Ovary (tissue), 9 donors: Measurements from ENCODE around the gene SOCS6. TPM values are rescaled to one million over a fixed set of nuclear protein-coding genes. Genes with fewer than 3 reads are reported as not detected.
"Not testable (repeated sequence)": the region's sequence is repeated elsewhere in the genome, so short reads cannot be mapped to it uniquely, and the experiment has no call there.

Source experiments
- DNase-seq, 5 donors: peaks; one replicate each; pipeline ENCODE4 v3.0.0-alpha.2; 2019 to 2020
- H3K27ac ChIP-seq, 2 donors: fragments of 200-600 bp; one replicate each; pipeline versions ENCODE4 v1.5.1 to v1.8.0; 2019 to 2022
- H3K27me3 ChIP-seq: fragments of 200-600 bp; one replicate; pipeline ENCODE4 v1.8.0; 2022
- H3K36me3 ChIP-seq: fragments of 200-600 bp; sonication (generic); one replicate; pipeline ENCODE4 v1.5.1; 2019
- H3K4me1 ChIP-seq: one replicate; pipeline ENCODE4 v1.8.1; 2013; ENCODE audit warnings: mild to moderate bottlenecking, moderate library complexity; ENCODE audit not compliant: insufficient read depth
- H3K4me3 ChIP-seq: fragments of 200-600 bp; sonication (generic); one replicate; pipeline ENCODE4 v1.5.1; 2017
- H3K9me3 ChIP-seq, 2 donors: fragments of 200-600 bp in 1 of 2; sonication (generic) in 1 of 2; one replicate each; pipeline versions ENCODE4 v1.5.1 to v1.8.1; 2013 to 2019; ENCODE audit warnings: mild to moderate bottlenecking in 1 of 2, moderate library complexity in 1 of 2
- CTCF ChIP-seq, 3 donors: fragments of 450-650 bp in 2 of 3; fragments of 200-600 bp in 1 of 3; IDR thresholded peaks; one replicate each; pipeline versions ENCODE4 v1.5.1 to v1.8.0; 2016 to 2022; ENCODE audit warnings: antibody characterized with exemption in 3 of 3, mild to moderate bottlenecking in 1 of 3
- EP300 ChIP-seq: sonication (generic); formaldehyde crosslinking; IDR thresholded peaks from one replicate; pipeline ENCODE4 v1.6.1; 2017; ENCODE audit warnings: antibody characterized with exemption
- POLR2A ChIP-seq: fragments of 450-650 bp; IDR thresholded peaks from one replicate; pipeline ENCODE4 v1.6.1; 2017; ENCODE audit warnings: antibody characterized with exemption, mild to moderate bottlenecking, moderate library complexity
- WGBS, 3 donors: extraction: QIAGEN DNeasy Blood & Tissue Kit in 1 of 3; methylation state at CpG; one replicate each; pipeline versions ENCODE4 v1.1.5 to v1.1.7; 2013 to 2017; 5-methylcytosine and 5-hydroxymethylcytosine counted together
- intact Hi-C, 4 donors: fragments of 100-400 bp; cut with DNase I; formaldehyde crosslinking; loops; one replicate each; pipeline versions ENCODE4 v1.11.0 to v1.15.1; 2022 to 2023
- polyA plus RNA-seq, 2 donors: library from polyadenylated mRNA; stranded (reverse); fragments of 200-250 nt in 1 of 2; fragments of 350-450 nt in 1 of 2; fragmentation: Illumina TruSeq in 1 of 2; extraction: RNeasy Lipid Tissue Mini Kit (QIAGEN cat#74804) in 1 of 2; gene quantifications; one replicate each; pipeline ENCODE4 v1.2.3, GENCODE V29; 2013 to 2014
- total RNA-seq, 7 donors: library from RNA; depleted of rRNA in 2 of 7; stranded (reverse); fragments of >200 nt in 2 of 7; fragmentation: NEBNext Ultra II Directional in 3 of 7; extraction: Animal tissue kit (Norgen Biotek cat#: 25700) in 3 of 7; gene quantifications; one replicate each; pipeline versions ENCODE4 v1.1.0 to v1.2.4, GENCODE V29; 2016 to 2023
- donor health status: DM: no; HTN: no; CAD: no; lungs with moderate emphysema.
- donor health status: DM: no; HTN: no; CAD: no.
- donor health status: Bipolar disorder and iron deficiency.
- donor health status: DM: yes; HTN: yes; CAD: no.
- donor health status: DM: no; HTN: no; CAD: no.
- donor health status: DM: yes; HTN: yes; CAD: no.

The SOCS6 gene
- total and polyA plus RNA-seq, 9 donors = 8.1 to 23.8 (median 16.6) TPM

GRCh38 chr18:70365361-70365760 is 76.5 kb downstream of the SOCS6 start:
- no peaks in the 10 kb centered on the region for H3K27me3 ChIP-seq
- WGBS, 3 donors = 85 to 94% (median 93%) methylated on average over 3 of the region's 3 CpGs
- intact Hi-C loops = no loop called here

GRCh38 chr18:70366174-70366573 is 77.3 kb downstream of the SOCS6 start:
- no peak for TF ChIP-seq EP300
- TF ChIP-seq CTCF (IDR thresholded peaks at IDR 0.05) = no peak
- TF ChIP-seq POLR2A = no peak

More at GRCh38 chr18:70365361-70365760, 76.5 kb downstream of the SOCS6 start:
- H3K27ac ChIP-seq = no peak overlapping the region
- no peak overlapping the region for H3K4me3 ChIP-seq
- TF ChIP-seq POLR2A (no peak), CTCF (IDR thresholded peaks at IDR 0.05) (no peak), EP300 (no peak)
- H3K36me3 ChIP-seq = no peaks in the 10 kb centered on the region
- no peak for DNase-seq
- no peaks in the 10 kb centered on the region for H3K4me1 ChIP-seq
- H3K9me3 ChIP-seq = no peaks in the 10 kb centered on the region

GRCh38 chr18:70366670-70367069 is 77.8 kb downstream of the SOCS6 start:
- no peak overlapping the region for H3K27ac ChIP-seq
- H3K4me1 ChIP-seq = no peaks in the 10 kb centered on the region
- intact Hi-C loops = no loop called here
- no peak overlapping the region for H3K4me3 ChIP-seq
- H3K27me3 ChIP-seq = no peaks in the 10 kb centered on the region
- no peaks in the 10 kb centered on the region for H3K9me3 ChIP-seq
- no peak for TF ChIP-seq EP300
- no peak for TF ChIP-seq CTCF (IDR thresholded peaks at IDR 0.05)
- TF ChIP-seq POLR2A = no peak
- H3K36me3 ChIP-seq = no peaks in the 10 kb centered on the region
- 64 to 73% (median 71%) methylated on average over 7 of the region's 7 CpGs for WGBS, 3 donors
- DNase-seq = no peak

More at GRCh38 chr18:70366174-70366573, 77.3 kb downstream of the SOCS6 start:
- Histone ChIP-seq H3K4me1 (no peaks in the 10 kb centered on the region), H3K36me3 (no peaks in the 10 kb centered on the region), H3K27ac (no peak overlapping the region), H3K27me3 (no peaks in the 10 kb centered on the region), H3K9me3 (no peaks in the 10 kb centered on the region), H3K4me3 (no peak overlapping the region)
- intact Hi-C loops = no loop called here
- DNase-seq = no peak
- WGBS, 3 donors = 21 to 26% (median 23%) methylated on average over 2 of the region's 2 CpGs

- H3K4me1 ChIP-seq, intact Hi-C loops, H3K27me3 ChIP-seq, DNase-seq, H3K27ac ChIP-seq, H3K9me3 ChIP-seq, H3K4me3 ChIP-seq, H3K36me3 ChIP-seq: not testable (repeated sequence)
- 92 to 98% (median 94%) methylated on average over 3 of the region's 3 CpGs for WGBS, 3 donors
These were observed 78.5 kb downstream of the SOCS6 start for GRCh38 chr18:70367344-70367743.

GRCh38 chr18:70368903-70369302 is 80.1 kb downstream of the SOCS6 start:
- no peaks in the 10 kb centered on the region for H3K9me3 ChIP-seq
- no peak for DNase-seq
- intact Hi-C loops = no loop called here
- no peaks in the 10 kb centered on the region for H3K4me1 ChIP-seq
- no peak overlapping the region for H3K27ac ChIP-seq
- H3K27me3 ChIP-seq = no peaks in the 10 kb centered on the region
- no peak for TF ChIP-seq POLR2A
- H3K36me3 ChIP-seq = no peaks in the 10 kb centered on the region
- H3K4me3 ChIP-seq = no peak overlapping the region
- 80 to 85% (median 82%) methylated on average over 1 of the region's 1 CpG for WGBS, 3 donors
